NCI-H1417 treated with DMSO at 0.1 percent for 48 hours (cell line): ENCODE measurements around the gene CLK4.

Experiments used
- DNase-seq: peaks from one replicate; lab custom pipeline; 2025; lab: John Stamatoyannopoulos, UW

The CLK4 gene

DNA sequence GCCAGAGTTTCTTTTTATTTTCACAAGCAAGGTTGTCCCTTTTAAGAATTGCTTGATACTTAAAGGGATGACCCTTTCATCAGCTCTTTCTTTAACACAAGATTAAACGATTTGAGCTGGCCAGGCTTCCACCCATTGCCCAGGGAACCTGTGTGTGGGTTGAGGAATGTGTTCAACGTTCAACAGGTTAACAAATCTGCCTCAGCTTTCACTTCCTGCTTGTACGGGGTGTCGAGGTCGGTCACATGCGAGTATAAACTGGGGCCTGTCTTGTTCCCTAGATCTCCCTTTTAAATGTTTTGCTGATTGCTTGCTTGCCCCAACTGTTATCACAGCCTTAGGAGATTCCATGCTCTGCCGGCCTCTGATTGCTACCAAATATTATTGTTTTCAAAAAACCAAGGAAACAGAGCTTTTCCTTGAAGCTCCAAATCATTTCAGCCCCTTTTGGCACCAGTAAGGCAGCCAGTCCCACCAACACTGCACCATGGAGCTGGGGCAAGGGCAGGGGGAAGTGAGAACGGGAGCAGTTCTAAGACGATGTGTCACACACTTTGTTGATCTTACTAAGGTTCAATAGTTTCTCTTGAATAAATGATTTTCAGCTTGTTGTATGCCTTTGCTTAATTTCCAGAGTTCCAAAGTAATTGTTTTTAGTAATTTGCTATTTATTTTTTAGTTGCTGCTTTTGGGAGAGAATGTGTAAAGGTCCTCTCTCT lies 10.7 kb upstream of the CLK4 start:
- no peak for DNase-seq

DNA sequence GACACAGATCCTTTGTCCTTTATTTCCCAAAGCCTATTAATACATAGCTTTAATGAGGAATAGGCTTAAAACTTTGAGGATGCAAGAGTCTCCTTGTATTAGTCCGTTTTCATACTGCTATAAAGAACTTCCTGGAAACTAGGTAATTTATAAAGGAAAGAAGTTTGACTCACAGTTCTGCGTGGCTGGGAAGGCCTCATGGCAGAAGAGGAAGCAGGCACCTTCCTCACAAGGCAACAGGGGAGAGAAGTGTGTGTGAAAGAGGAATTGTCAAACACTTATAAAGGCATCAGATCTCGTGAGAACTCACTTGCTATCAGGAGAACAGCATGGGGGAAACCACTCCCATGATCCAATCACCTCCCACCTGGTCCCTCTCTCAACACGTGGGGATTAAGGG lies 5.4 kb upstream of the CLK4 start:
- DNase-seq = no peak

DNA sequence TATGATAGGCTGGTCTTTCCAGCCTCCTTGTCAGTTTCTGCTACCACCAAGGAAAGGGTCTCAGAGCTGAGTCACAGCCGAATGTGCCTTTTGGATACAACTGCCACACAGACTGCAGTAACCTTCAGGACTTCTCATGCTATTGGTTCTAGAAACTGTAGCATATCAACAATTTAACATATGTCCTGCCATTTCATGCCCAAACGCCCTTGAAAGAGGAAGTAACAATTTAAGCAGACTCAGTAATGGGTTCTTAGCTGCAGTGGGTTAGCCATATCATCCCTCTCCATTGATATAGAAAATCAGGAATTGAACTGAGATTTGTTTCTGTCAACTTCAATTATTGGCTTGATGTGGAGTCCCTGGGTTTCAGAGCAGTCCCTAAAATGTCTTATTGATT lies 4.1 kb upstream of the CLK4 start:
- no peak for DNase-seq

DNA sequence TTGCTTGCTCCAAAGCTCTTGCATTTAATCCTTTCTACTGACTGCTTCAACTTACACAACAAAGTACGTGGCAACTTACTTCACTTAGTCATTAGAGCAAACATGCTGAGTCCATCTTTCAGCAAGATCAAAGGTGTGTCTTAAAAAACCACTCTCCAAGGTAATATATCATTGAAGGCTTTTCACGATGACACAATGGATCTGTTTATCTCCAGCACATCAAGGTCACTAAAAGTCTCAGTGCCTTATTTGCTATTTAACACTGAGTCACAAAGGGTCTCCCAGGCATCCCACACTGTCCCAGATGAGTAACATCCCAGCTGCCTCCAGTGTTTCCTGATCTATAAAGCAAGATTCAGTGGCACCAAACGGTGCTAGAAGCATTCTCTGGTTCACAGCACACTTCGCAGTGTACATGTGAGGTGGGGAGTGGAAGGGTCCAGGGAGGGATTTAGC lies 3.7 kb upstream of the CLK4 start:
- DNase-seq = no peak

DNA sequence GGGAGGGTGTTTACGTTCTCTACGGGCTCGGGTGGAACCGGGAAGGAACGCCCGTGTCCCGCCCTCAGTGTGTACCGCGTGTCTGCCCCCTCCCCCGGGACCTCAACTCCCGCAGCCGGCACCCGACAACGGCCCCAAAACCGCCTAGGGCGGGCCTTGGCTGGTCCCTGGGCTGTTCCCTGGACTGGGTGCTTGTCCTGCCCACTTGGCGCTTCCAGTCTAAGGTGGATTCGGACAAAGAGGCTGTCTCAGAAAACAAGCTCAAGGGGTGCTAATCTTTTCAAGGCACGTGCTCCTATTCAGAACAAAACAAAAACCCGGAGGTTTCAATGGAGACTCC lies 379 bp upstream of the CLK4 start:
- no peak for DNase-seq

DNA sequence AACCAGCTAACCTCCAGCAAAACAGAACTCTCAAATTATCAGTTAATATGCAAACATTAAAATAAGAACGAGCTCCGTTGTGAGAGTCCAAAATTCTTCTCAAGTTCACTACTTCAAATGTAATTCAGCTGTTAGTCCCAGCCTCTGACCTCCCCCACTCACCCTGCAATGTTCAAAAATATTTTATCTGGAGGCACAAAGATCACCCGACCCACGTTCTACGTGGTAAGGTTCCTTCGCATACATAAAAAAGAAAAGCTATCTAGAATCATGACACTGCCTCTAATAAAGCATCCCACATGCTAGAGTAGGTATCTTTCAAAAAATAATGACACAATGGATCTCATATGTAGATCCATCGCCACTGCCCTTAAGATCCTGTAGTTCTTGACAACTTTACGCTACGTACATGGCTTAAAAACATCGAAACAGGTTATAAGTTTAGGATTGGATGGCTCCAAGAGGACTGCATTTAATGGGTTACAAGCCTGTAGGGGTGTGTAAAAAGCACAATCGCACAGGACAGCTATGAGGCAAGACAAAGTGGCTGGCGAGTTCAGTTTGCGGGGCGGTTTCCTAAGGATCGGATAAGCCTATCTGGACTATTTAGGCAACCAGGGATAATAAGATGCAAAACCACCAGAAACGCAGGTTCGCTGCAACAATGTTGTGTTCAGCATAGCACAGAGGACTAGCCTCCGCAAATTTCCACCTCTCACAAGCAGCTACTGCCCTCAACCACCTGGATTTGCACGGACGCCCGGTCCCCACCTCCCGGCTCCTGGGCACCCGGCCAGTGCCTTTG lies 969 bp downstream of the CLK4 start:
- DNase-seq = no peak

DNA sequence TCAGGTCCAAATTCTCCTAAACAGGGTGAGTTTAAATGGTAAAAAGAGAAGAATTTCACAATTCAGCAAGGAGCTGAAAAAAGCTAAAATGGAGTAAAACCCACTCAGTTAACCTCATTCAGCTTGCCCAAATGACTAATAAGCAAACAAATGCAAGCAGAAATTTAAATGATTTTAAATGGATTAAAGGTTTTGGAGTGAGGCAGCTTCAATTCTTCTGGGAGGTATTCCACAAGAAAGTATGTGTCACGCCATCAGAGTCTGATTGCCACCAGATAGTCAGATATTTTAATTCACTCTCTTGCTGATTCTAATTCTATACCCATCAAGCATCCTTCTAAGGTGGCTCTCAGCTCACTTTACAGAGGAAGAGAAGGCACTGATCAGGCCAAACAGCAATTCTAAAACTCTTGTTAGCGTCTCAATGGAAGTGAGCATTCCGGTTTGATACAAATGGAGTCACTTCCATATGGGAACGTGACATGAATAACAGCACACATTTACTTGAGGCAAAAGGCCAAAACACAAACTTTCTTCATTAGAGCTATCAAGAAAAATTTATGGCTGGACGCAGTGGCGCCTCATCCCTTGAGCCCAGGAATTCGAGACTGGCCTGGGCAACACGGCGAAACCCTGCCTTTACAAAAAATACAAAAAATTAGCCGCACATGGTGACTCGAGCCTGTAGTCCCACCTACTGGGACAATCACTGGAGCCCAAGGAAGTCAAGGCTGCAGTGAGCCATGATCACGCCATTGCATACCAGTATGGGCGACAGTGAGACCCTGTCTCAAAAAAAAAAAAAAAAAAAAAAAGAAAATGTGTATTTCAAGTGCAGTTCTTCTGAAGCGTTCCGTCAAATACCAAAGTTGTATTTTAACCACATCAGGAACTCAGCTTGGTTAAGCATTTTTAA lies 2.0 kb downstream of the CLK4 start:
- DNase-seq = no peak

DNA sequence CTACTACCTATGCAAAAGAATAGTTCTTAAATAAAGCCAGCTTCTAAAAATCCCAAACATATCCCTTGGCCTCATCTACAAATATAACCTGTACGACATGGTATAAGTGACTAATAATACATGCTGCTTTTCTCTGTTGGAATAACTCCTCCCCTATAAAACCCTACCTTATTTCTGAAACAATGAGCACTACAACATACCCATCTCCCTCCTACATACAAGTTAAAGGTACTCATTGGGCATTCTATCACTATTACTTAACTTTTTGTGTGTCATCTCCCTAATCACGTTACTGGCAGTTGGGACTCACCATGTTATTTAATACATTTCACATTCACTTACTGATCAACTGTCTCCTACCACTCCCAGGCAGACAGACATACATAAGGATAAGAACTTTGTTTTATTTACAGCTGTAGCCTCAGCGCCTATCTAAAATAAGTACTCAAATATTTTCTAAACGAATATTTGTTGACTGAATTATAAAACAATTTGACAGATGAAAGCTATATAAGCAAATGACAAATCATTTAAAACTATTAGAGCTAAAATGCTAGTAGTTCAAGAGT lies 4.1 kb downstream of the CLK4 start:
- DNase-seq = no peak

DNA sequence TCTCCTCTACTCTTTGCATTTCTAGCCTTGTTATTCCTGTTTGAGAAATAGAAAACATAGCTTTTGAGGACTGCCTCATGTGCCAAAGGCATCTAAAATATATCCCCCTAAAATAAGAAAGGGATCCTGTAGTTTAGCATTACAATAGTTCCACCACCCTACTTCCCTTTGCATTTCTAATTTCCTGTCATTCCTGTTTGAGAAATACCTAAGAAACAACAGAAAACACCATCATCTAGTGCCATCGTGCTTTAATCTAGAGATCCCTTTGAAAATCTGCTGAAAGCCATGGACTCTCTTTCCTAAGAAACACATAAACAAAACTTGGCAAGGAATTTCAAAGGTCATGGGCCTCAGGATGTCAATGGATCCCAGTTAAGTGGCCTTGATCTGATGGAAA lies 7.5 kb downstream of the CLK4 start:
- DNase-seq = no peak

DNA sequence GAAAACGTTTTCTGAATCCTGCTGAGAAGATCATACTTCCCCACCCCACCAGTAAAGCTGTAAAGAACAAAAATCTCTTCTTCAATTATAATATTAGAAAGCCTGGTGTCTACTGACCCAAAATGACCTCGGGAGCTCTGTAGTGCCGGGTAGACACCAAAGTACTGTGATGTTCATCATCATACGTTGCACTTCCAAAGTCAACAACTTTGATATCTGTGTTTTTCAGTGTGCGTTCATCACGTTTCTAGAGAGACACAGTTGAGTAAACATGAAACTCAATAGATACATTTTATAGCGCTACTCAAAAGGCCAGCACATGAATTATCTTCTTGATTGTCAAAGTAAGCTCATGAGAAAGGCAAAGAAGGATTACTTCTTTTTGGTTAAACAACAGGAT lies 14.6 kb downstream of the CLK4 start:
- no peak for DNase-seq

DNA sequence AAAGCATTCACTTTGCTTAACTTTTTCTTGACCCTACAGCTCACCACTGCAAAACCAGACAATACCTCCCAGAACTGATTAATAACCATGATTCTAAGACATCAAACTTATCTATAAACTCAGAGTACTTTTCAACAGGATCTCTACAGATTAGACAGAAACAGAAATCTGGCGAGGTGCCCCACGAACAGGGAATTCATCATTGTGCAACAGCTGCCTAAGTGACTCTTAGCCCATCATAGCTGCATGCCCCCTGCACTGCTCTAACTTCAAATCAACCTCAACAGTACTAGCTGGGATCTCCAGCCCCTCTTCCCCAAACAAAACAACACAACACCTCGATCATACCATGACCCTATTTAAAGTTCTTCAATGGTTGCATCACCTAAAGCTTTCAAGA lies 20.6 kb downstream of the CLK4 start:
- no peak for DNase-seq

DNA sequence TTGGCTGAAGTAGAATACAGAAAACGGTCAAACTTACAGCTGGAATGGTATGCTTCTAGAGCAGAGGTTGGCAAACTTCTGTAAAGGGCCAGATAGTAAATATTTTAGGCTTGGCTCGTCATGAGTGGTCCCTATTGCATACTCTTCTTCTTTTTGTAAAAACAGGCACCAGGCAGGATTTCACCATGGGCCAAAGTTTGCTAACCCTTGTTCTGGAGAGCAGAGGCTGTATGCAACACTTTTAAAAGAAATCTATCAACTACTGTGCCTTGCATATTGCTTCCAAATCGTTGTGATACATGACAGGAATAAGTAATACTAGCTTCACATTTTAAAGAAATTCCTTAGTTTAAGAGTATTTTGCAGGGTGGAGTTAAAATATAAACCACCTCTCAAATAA lies 21.1 kb downstream of the CLK4 start:
- DNase-seq = no peak

DNA sequence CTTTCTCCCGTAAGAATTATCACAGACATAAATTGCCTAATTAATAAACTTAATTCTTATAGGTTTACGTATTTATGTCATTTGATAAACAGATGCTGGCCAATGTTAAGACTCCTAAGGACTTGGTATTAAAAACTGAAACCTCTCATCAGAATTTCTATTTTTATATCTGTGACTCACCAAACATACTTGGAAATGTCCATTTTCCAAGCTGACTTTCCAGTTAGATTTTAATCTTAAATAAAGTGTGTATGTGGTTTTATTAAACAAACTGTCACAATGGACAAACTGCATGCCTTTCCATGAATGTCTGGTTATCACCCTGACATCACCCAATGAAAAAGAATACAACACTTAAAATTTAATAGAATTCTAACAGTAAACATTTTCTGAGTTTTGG lies 24.1 kb downstream of the CLK4 start:
- no peak for DNase-seq

DNA sequence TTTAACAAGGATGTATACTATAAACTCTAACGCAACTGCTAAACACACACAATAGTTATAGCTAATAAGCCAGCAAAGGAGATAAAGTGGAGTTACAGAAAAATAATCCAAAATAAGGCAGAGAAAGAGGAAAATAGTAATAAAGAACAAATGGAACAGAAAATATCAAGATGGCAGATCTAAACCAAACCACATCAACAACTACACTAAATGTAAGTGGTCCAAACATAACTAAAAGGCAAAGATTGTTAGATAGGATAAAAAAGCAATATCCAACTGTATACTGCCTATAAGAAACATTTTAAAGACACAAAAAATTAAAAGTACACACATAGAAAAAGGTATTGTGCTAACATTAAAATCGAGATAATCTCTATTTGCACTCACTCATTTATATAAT lies 31.1 kb downstream of the CLK4 start:
- no peak for DNase-seq

DNA sequence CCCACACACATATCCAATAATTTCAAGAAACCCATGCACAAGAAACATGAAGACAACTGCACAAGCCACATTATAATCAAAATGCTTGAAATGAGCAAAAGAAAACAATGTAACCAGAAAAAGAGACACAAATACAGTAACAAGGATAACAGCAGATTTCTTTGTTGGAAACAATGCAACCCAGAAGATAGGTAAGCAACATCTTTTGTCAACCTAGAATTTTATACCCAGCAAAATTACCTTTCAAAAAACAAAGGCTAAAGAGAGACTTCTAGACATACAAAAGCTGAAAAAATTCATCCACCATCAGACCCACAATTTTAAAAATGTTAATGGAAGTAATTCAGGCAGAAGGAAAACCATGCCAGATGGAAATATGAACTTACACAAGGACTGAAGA lies 31.7 kb downstream of the CLK4 start:
- no peak for DNase-seq

DNA sequence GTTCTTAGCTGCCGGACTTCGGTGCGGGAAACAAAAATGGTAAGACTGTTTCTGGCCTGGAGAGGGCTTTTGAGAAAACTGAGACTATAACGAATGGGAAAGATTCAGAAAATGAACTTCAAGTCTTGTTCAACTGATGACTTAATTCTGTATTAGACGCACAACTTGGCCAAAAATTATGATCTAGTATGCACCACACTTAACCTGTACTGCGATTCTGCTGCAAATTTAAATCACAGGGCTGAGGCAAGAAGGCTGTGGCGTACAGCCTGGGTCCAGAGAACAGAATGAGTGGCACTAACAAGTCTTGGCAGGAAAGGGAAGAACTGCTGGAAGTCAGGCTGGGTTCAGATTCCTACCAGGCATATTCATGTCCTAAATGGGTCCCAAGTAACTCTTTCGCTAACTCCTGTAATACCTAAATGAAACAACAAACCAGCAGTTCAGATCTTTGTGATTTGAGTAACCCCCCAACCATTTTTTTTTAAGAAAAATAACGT lies 35.9 kb downstream of the CLK4 start:
- DNase-seq = no peak

DNA sequence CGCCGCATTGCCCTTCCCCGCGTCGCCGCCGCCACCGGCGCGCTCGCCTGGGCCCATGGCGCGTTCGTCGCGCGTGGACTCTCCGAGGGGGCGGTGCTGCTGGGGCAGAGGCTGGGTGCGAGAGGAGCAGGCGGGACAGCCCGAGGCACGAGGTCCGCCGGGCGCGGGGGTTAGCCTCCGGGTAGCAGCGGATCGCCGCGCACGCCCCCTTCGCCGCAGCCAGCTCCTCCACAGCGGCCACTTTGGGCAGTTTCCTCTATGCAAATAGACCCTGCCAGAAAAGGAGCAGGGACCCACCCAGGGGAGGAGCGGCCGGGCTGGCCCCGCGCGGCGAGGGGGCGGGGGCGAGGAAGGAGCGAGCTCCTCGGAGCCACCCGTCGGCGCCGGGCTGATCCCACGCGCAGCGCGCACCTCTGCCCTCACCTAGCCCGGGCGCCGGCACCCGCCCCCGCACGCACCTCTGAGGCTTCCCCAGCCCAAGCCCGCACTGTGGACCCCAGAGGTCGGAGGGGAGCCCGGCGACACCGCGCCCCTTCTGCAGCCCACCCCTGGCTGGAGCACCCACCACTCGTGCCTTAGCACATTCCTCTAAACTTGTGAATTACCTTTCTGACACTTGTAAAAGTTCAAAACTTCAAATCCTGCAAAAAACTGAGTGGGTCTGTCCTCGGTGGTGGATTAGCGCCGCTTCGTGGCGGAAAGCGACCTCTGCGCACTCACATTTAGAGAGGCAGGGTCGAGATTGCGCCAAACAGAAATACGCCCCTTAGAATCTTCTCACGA lies 36.5 kb downstream of the CLK4 start, which contains the start of gene COL23A1:
TSS of gene COL23A1 (minus strand) at position 253 of the 783 bp plus-strand sequence.
- no peak for DNase-seq

DNA sequence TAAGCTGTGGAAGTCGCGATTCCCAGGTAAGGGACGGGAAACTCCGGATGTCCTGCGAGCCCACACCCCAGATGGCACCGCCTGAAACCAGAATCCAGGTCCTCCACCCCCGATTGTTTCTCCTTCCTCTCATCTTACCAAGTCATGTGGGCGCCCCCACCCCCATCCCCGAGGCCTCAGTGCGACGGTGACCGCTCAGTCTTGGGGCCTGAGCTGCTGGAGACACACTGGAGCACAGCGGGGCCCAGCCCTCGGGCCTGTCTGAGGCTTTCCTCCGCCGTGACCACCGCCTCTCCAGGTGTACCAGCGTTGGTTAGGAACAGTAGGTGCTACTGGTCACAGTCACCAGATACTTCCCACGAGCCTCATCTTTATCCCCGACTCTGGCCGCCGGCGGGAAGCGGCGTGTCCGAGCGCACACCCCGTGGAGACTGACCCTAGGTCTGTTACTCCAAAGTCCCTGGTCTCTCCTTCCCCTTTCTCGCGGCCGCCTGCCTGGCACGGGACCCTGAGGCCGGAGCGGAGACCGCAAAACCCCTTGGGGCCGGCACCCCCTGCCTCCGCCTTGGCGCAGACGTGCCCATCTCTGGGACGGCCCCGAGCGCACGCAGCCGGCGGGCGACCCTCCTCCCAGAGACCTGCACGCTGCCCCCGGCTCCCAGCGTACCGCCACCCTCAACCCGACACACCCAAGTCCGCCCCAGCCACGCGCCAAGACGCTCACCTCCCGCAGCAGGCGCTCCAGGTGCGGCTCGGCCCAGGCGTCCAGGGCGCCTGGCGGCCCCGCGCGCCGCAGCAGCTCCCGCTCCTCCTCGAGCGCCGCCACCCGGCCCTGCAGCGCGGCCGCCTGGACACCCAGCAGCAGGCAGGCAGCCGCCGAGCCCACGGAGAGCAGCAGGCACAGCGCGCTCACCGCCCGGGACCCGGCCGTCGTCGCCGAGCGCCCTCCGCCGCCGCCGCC lies 37.4 kb downstream of the CLK4 start:
- no peak for DNase-seq

DNA sequence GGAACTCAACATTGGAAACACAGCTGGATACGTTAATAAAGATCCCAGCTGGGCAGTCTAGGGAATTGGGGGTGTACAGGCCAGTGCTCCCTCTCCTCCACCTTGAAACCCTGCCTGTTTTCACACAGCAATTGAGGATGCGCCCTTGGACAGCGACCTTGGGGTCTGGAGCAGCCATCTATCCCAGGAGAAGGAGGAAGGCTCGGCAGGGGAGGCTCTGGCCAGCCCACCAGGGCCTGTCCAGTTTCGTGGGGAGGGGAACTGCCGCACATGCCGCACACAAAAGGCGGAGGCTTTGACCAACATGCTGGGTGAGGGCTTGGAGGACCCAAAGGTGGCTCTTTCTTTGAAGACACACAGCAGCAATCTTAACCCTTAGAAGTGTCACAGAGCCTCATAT lies 38.1 kb downstream of the CLK4 start:
- no peak for DNase-seq
